Adrenal gland (tissue), 12 donors: ENCODE results near the gene SPATA6. TPM values are rescaled to one million over a fixed set of nuclear protein-coding genes. Genes with fewer than 3 reads are reported as not detected.
"Not testable (repeated sequence)": the region's sequence is repeated elsewhere in the genome, so short reads cannot be mapped to it uniquely, and the experiment has no call there.

Source experiments
- DNase-seq, 7 donors: peaks; one replicate each; pipeline ENCODE4 v3.0.0-alpha.2; 2019 to 2020
- H3K27ac ChIP-seq, 5 donors: fragments of 200-600 bp; sonication (generic) in 4 of 5; 1 replicate in 3 of 5; 2 replicates in 2 of 5; pipeline versions ENCODE4 v1.5.1 to v1.8.0; 2016 to 2020; ENCODE audit warnings: mild to moderate bottlenecking in 1 of 5
- H3K27me3 ChIP-seq: fragments of 200-600 bp; 2 replicates; pipeline ENCODE4 v1.8.0; 2021
- H3K36me3 ChIP-seq, 2 donors: fragments of 200-600 bp; replicated peaks in 1 of 2; 1 replicate in 1 of 2; 2 replicates in 1 of 2; pipeline versions ENCODE4 v1.5.1 to v1.8.0; 2018 to 2022
- H3K4me1 ChIP-seq, 2 donors: fragments of 200-600 bp; replicated peaks in 1 of 2; 1 replicate in 1 of 2; 2 replicates in 1 of 2; pipeline versions ENCODE4 v1.5.1 to v1.8.0; 2018 to 2021
- H3K4me3 ChIP-seq, 4 donors: fragments of 200-600 bp; sonication (generic) in 3 of 4; one replicate each; pipeline ENCODE4 v1.5.1; 2016 to 2018
- H3K9me3 ChIP-seq, 3 donors: fragments of 200-600 bp; sonication (generic) in 1 of 3; replicated peaks in 1 of 3; 1 replicate in 2 of 3; 2 replicates in 1 of 3; pipeline versions ENCODE4 v1.5.1 to v1.8.0; 2016 to 2021
- POLR2A ChIP-seq, 2 donors: fragments of 450-650 bp; IDR thresholded peaks; one replicate each; pipeline ENCODE4 v1.6.1; 2017; ENCODE audit warnings: antibody characterized with exemption in 2 of 2, mild to moderate bottlenecking in 2 of 2, moderate library complexity in 1 of 2
- WGBS, 4 donors: extraction: QIAGEN DNeasy Blood & Tissue Kit in 2 of 4; methylation state at CpG; one replicate each; pipeline versions ENCODE4 v1.1.5 to v1.1.7; 2013 to 2017; 5-methylcytosine and 5-hydroxymethylcytosine counted together
- intact Hi-C, 2 donors: fragments of 100-400 bp; cut with DNase I; formaldehyde crosslinking; loops; one replicate each; pipeline versions ENCODE4 v1.14.1 to v1.15.0; 2022 to 2023
- polyA plus RNA-seq, 3 donors: library from polyadenylated mRNA; stranded (reverse); fragments of 200-250 nt in 2 of 3; fragments of 350-450 nt in 1 of 3; fragmentation: Illumina TruSeq in 1 of 3; extraction: RNeasy Lipid Tissue Mini Kit (QIAGEN cat#74804) in 1 of 3; gene quantifications; one replicate each; pipeline ENCODE4 v1.2.3, GENCODE V29; 2013 to 2014
- total RNA-seq, 9 donors: library from RNA; depleted of rRNA in 4 of 9; stranded (reverse); fragments of >200 nt in 4 of 9; fragments of 120-200 nt in 1 of 9; fragmentation: NEBNext Ultra II Directional in 1 of 9; extraction: Animal tissue kit (Norgen Biotek cat#: 25700) in 1 of 9; gene quantifications; one replicate each; pipeline versions ENCODE4 v1.1.0 to v1.2.4, GENCODE V29; 2013 to 2023
- TF ChIP-seq, protein P1 (sequence below), 6 experiments: fragments of 450-650 bp in 4 of 6; fragments of 200-600 bp in 2 of 6; sonication (generic) in 1 of 6; IDR thresholded peaks; 1 replicate in 5 of 6; 2 replicates in 1 of 6; pipeline versions ENCODE4 v1.5.1 to v1.8.0; 2016 to 2021; ENCODE audit warnings: antibody characterized with exemption in 6 of 6, mild to moderate bottlenecking in 2 of 6, moderate library complexity in 1 of 6
- donor health status: healthy with polysubstance abuse.
- donor health status: Bipolar disorder and iron deficiency.
- donor health status: DM: yes; HTN: yes; CAD: no.
- donor health status: DM: no; HTN: no; CAD: no.
- donor health status: DM: no; HTN: no; CAD: no.
- donor health status: DM: yes; HTN: yes; CAD: no.

SPATA6 gene
- total and polyA plus RNA-seq, 12 donors, result 7.3 to 54.3 (median 20.5) TPM

DNA sequence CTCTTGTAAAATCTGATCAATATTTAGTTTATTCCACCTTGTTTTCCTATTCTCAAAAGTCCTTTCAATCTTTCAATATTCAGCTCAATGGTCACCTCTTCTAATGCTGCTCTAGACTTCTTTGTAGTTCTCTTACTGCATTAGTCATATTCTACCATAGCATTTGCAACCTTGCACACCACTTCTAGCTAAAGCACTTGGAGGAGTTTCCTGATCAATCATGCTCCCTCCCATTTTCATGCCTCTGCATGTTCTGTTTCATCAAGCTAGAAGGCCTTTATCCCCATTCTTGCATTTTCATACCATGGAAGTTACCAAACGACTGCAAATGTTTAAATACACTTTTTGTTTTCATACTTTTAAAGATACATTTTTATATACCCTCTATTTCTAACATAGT, 177.3 kb downstream of the SPATA6 start:
- Histone ChIP-seq H3K4me3 (no peak overlapping the region), H3K27me3 (no peaks in the 10 kb centered on the region), H3K27ac (no peak overlapping the region), H3K9me3 (no peaks in the 10 kb centered on the region), H3K36me3 (no peaks in the 10 kb centered on the region), H3K4me1 (no peaks in the 10 kb centered on the region)
- no peak for DNase-seq
- intact Hi-C loops, result no loop called here
- no peak for TF ChIP-seq POLR2A (IDR thresholded peaks at IDR 0.05)
- TF ChIP-seq, protein P1, sequence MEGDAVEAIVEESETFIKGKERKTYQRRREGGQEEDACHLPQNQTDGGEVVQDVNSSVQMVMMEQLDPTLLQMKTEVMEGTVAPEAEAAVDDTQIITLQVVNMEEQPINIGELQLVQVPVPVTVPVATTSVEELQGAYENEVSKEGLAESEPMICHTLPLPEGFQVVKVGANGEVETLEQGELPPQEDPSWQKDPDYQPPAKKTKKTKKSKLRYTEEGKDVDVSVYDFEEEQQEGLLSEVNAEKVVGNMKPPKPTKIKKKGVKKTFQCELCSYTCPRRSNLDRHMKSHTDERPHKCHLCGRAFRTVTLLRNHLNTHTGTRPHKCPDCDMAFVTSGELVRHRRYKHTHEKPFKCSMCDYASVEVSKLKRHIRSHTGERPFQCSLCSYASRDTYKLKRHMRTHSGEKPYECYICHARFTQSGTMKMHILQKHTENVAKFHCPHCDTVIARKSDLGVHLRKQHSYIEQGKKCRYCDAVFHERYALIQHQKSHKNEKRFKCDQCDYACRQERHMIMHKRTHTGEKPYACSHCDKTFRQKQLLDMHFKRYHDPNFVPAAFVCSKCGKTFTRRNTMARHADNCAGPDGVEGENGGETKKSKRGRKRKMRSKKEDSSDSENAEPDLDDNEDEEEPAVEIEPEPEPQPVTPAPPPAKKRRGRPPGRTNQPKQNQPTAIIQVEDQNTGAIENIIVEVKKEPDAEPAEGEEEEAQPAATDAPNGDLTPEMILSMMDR (IDR thresholded peaks at IDR 0.05), result no peak
- 84 to 94% (median 90%) methylated on average over 1 of the region's 1 CpG for WGBS, 4 donors

DNA sequence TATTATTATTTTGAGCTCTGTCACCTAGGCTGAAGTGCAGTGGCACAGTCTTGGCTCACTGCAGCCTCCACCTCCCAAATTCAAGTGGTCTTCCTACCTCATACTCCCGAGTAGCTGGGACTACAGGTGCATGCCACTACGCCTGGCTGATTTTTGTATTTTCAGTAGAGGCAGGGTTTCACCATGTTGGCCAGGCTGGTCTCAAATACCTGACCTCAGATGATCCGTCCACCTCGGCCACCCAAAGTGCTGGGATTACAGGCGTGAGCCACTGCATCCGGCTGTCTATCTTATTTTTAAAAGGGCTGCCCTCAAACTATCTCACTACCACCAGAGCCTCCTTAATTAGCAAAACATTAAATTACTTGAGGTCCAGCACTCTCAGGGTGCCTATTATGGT, 177.9 kb downstream of the SPATA6 start:
- H3K27ac ChIP-seq, H3K4me1 ChIP-seq, H3K9me3 ChIP-seq, intact Hi-C loops, H3K27me3 ChIP-seq, H3K4me3 ChIP-seq, H3K36me3 ChIP-seq, DNase-seq: not testable (repeated sequence)
- 94 to 99% (median 97%) methylated on average over 6 of the region's 6 CpGs for WGBS, 4 donors

DNA sequence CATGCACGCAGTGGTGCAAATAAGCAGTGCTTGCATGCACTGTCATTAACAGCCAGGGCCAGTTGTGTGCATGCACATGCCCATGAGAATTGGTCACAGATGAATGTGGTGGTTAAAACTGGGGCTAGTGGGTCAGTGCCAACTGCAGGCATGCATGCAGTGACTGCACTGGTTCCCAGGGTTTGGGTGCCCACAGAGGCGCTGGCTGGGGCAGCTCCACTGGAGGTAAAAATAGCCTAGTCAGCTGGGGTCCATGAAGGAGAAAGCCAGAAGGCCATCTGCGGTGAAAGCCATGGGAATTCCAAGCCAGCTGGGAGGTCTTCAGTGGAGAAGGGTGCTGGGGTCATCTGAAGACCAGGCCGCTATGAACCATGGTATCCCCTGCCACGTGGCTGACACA, 179.3 kb downstream of the SPATA6 start:
- H3K36me3 ChIP-seq, result no peaks in the 10 kb centered on the region
- no peak overlapping the region for H3K27ac ChIP-seq
- 90 to 99% (median 95%) methylated on average over 5 of the region's 5 CpGs for WGBS, 4 donors
- no peak overlapping the region for H3K4me3 ChIP-seq
- no peaks in the 10 kb centered on the region for H3K9me3 ChIP-seq
- no peaks in the 10 kb centered on the region for H3K27me3 ChIP-seq
- TF ChIP-seq, protein P1 (IDR thresholded peaks at IDR 0.05), result no peak
- TF ChIP-seq POLR2A (IDR thresholded peaks at IDR 0.05), result no peak
- no peaks in the 10 kb centered on the region for H3K4me1 ChIP-seq
- DNase-seq, result peak in 1 of 7 donors; percentile 48
- intact Hi-C loops, result no loop called here

DNA sequence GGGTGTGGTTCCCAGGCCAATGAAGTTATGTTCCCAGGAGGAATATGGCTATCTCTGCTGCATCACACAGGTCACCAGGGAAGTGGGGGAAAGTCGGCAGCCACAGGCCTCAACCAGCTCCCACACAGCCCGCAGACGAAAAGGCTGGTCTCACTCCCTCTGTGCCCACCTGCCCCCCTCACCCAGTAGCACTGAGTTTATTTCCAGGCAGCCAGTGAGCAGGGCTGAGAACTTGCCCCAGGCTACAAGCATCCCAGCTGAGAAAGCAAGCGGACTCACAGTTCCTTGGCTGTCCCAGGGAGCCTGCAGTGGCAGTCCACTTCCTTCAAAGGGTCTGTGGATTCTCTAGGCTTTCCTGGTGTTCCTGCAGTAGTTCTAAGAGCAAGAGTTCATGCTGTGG, 180.6 kb downstream of the SPATA6 start:
- no peaks in the 10 kb centered on the region for H3K36me3 ChIP-seq
- no peaks in the 10 kb centered on the region for H3K27me3 ChIP-seq
- peak in 1 of 7 donors; percentile 46 for DNase-seq
- intact Hi-C loops, result no loop called here
- no peak overlapping the region for H3K27ac ChIP-seq
- TF ChIP-seq, protein P1 (IDR thresholded peaks at IDR 0.05), result no peak
- no peak for TF ChIP-seq POLR2A (IDR thresholded peaks at IDR 0.05)
- H3K4me1 ChIP-seq, result no peaks in the 10 kb centered on the region
- no peaks in the 10 kb centered on the region for H3K9me3 ChIP-seq
- 80 to 88% (median 86%) methylated on average over 1 to 4 of the region's 4 CpGs for WGBS, 4 donors
- no peak overlapping the region for H3K4me3 ChIP-seq

DNA sequence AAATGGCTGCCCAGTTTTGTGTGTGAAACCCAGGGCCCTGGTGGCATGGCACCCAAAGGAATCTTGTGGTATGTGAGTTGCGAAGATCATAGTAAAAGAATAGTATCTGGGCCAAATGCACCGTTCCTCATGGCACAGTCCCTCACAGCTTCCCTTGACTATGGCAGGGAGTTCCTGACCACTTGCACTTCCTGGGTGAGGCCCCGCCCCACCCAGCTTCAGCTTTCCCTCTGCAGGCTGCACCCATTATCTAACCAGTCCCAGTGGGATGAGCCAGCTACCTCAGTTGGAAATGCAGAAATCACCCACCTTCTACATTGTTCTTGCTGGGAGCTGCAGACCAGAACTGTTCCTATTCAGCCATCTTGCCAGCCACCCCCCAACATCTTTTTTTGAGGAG, 186.5 kb downstream of the SPATA6 start:
- 82 to 93% (median 85%) methylated on average over 3 of the region's 3 CpGs for WGBS, 4 donors

DNA sequence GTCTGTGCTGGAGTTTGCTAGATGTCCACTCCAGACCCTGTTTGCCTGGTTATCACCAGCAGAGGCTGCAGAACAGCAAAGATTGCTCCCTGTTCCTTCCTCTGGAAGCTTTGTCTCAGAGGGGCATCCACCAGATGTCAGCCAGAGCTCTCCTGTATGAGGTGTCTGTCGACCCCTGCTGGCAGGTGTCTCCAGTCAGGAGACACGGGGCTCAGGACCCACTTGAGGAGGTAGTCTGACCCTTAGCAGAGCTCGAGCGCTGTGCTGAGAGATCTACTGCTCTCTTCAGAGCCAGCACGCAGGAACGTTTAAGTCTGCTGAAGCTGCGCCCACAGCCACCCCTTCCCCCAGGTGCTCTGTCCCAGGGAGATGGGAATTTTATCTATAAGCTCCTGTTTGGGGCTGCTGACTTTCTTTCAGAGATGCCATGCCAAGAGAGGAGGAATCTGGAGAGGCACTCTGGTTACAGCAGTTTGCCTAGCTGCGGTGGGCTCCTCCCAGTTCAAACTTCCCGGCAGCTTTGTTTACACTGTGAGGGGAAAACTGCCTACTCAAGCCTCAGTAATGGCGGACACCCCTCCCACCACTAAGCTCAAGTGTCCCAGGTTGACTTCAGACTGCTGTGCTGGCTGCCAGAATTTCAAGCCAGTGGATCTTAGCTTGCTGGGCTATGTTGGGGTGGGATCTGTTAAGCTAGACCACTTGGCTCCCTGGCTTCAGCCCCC, 187.1 kb downstream of the SPATA6 start:
- H3K4me1 ChIP-seq, H3K4me3 ChIP-seq, H3K27me3 ChIP-seq, intact Hi-C loops, H3K9me3 ChIP-seq, DNase-seq, H3K36me3 ChIP-seq, H3K27ac ChIP-seq: not testable (repeated sequence)
- 77 to 85% (median 82%) methylated on average over 6 to 10 of the region's 10 CpGs for WGBS, 4 donors

More for the DNA sequence above, 186.5 kb downstream of the SPATA6 start:
- H3K27ac ChIP-seq, result no peak overlapping the region
- intact Hi-C loops, result no loop called here
- H3K4me1 ChIP-seq, result no peaks in the 10 kb centered on the region
- DNase-seq, result no peak
- no peaks in the 10 kb centered on the region for H3K9me3 ChIP-seq
- no peak overlapping the region for H3K4me3 ChIP-seq
- TF ChIP-seq POLR2A (IDR thresholded peaks at IDR 0.05), result no peak
- TF ChIP-seq, protein P1 (IDR thresholded peaks at IDR 0.05), result no peak
- no peaks in the 10 kb centered on the region for H3K27me3 ChIP-seq
- no peaks in the 10 kb centered on the region for H3K36me3 ChIP-seq

DNA sequence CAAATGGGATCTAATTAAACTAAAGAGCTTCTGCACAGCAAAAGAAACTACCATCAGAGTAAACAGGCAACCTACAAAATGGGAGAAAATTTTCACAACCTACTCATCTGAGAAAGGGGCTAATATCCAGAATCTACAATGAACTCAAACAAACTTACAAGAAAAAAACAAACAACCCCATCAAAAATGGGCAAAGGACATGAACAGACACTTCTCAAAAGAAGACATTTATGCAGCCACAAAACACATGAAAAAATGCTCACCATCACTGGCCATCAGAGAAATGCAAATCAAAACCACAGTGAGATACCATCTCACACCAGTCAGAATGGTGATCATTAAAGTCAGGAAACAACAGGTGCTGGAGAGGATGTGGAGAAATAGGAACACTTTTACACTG, 189.7 kb downstream of the SPATA6 start:
- H3K36me3 ChIP-seq, H3K4me1 ChIP-seq, intact Hi-C loops, H3K9me3 ChIP-seq, H3K27ac ChIP-seq, H3K4me3 ChIP-seq, H3K27me3 ChIP-seq, DNase-seq: not testable (repeated sequence)
